ENCODE measurements around the gene GPR4. TPM values are rescaled to one million over a fixed set of nuclear protein-coding genes. Genes with fewer than 3 reads are reported as not detected.
A peak's percentile ranks its signal among the peaks of the same experiment; 100 is the strongest.

The GPR4 gene
- total and polyA plus RNA-seq, 10 donors = 0.33 to 5.6 (median 3.7) TPM

DNA sequence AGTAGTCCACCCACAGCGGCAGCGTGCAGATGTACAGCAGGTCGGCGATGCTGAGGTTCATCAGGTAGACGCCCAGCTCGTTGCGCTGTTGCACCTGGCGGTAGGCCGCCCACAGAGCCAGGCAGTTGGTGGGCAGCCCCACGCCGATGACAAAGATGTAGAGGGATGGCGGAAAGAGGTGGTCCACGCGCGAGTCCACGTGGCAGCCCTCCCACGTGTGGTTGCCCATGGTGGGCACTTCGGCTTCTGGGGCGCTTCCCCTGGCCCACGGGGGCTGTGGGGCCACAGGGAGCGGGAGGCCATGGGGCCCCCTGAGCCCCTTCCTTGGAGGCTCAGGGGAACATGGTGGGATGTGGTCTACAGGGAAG is 10.4 kb downstream of the GPR4 start:
- 89 to 94% (median 93%) methylated on average over 21 of the region's 21 CpGs for WGBS, 5 donors
- peaks cover 0 to 28% (median 2%) of the 10 kb centered on the region in 6 donors for H3K4me1 ChIP-seq
- DNase-seq = no peak
- peaks cover 0 to 57% (median 11%) of the 10 kb centered on the region in 7 donors for H3K27me3 ChIP-seq (replicated peaks in 1 of 7)
- intact Hi-C loops (cut with DNase I; ENCODE audit: low total_unique reads) = no loop called here
- H3K36me3 ChIP-seq = no peaks in the 10 kb centered on the region
- H3K27ac ChIP-seq = peak overlapping the region in 2 of 8 donors; percentile 43 to 66
- H3K9me3 ChIP-seq = no peaks in the 10 kb centered on the region
- no peak overlapping the region for H3K4me3 ChIP-seq
- TF ChIP-seq, protein P1, sequence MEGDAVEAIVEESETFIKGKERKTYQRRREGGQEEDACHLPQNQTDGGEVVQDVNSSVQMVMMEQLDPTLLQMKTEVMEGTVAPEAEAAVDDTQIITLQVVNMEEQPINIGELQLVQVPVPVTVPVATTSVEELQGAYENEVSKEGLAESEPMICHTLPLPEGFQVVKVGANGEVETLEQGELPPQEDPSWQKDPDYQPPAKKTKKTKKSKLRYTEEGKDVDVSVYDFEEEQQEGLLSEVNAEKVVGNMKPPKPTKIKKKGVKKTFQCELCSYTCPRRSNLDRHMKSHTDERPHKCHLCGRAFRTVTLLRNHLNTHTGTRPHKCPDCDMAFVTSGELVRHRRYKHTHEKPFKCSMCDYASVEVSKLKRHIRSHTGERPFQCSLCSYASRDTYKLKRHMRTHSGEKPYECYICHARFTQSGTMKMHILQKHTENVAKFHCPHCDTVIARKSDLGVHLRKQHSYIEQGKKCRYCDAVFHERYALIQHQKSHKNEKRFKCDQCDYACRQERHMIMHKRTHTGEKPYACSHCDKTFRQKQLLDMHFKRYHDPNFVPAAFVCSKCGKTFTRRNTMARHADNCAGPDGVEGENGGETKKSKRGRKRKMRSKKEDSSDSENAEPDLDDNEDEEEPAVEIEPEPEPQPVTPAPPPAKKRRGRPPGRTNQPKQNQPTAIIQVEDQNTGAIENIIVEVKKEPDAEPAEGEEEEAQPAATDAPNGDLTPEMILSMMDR (IDR thresholded peaks at IDR 0.05 in 8 of 11, conservative IDR thresholded peaks at IDR 0.05 in 3 of 11) = no peak
- TF ChIP-seq POLR2AphosphoS5 (IDR thresholded peaks at IDR 0.05) (no peak), POLR2A (IDR thresholded peaks at IDR 0.05) (no peak)

DNA sequence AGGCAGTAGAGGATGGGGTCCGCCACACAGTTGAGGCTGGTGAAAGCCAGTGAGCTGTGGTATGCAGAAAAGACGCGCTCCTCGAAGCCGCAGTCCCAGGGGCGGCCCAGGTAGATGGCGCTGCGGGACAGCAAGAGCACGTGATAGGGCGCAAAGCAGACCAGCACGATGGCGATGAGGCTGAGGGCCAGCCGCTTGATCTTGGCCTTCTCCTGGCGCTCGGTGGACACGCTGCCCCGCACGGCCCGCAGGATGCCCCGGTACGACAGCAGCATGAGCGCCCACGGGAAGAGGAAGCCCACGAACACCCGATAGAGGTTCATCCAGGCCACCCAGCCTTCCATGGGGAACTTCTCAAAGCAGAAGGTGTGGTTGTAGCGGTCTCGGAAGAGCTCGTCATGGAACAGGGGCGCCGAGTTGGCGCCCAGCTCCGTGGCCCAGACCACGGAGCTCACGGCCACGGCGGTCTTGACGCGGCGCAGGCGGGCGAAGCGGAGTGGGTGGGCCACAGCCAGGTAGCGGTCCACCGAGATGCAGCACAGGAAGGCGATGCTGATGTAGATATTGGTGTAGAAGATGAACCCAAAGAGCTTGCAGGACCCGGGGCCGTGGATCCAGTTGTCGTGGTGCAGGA is 10.9 kb downstream of the GPR4 start:
- intact Hi-C loops (cut with DNase I; ENCODE audit: low total_unique reads) = no loop called here
- H3K4me3 ChIP-seq = no peak overlapping the region
- peak overlapping the region in 1 of 8 donors; percentile 66 for H3K27ac ChIP-seq
- H3K4me1 ChIP-seq = peaks cover 0 to 23% (median 0%) of the 10 kb centered on the region in 6 donors
- 55 to 64% (median 60%) methylated on average over 40 to 48 of the region's 48 CpGs for WGBS, 5 donors
- H3K36me3 ChIP-seq = no peaks in the 10 kb centered on the region
- peaks cover 0 to 52% (median 11%) of the 10 kb centered on the region in 7 donors for H3K27me3 ChIP-seq (replicated peaks in 1 of 7)
- TF ChIP-seq POLR2A (IDR thresholded peaks at IDR 0.05) = no peak
- TF ChIP-seq POLR2AphosphoS5 (IDR thresholded peaks at IDR 0.05) = peak in 1 of 3 donors; percentile 53
- TF ChIP-seq, protein P1 (IDR thresholded peaks at IDR 0.05 in 8 of 11, conservative IDR thresholded peaks at IDR 0.05 in 3 of 11) = peak in 7 of 11 experiments; percentile 13 to 44 (median 29)
- no peaks in the 10 kb centered on the region for H3K9me3 ChIP-seq
- peak; percentile 89 for DNase-seq

DNA sequence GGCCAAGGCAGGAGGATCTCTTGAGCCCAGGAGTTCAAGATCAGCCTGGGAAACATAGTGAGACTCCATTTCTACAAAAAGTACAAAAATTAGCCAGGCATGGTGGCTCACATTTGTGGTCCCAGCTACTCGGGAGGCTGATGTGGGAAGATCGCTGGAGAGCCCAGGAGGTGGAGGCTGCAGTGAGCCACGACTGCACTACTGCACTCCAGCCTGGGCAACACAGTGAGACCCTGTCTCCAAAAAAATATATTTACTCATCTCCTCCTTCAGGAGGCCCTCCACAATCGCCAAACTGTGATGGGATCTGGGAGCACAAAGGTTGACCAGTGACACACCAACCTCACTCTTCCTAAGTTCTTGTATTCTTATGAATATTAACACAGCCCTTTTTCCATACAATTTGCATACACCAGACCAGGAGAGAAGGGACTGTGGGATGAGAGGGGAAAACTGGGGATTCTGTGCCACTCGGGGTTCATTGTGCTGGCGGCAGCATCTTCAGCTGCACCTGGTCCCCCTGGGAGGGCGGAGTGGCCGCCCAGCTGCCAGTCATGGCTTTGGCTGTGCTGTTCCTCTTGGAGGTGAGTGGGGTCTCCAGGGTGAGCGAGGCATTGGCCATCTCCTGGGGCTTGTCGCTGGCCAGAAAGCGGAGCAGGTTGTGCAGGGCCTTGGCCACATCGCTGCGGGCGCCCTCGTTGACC is 11.6 kb downstream of the GPR4 start:
- no peak overlapping the region for H3K27ac ChIP-seq
- H3K9me3 ChIP-seq = no peaks in the 10 kb centered on the region
- TF ChIP-seq, protein P1 (IDR thresholded peaks at IDR 0.05 in 8 of 11, conservative IDR thresholded peaks at IDR 0.05 in 3 of 11) = no peak
- TF ChIP-seq POLR2A (IDR thresholded peaks at IDR 0.05) = no peak
- intact Hi-C loops (cut with DNase I; ENCODE audit: low total_unique reads) = no loop called here
- H3K27me3 ChIP-seq (replicated peaks in 1 of 7) = peaks cover 0 to 45% (median 11%) of the 10 kb centered on the region in 7 donors
- WGBS, 5 donors = 72 to 85% (median 73%) methylated on average over 4 to 15 of the region's 15 CpGs
- peaks cover 0 to 25% (median 2%) of the 10 kb centered on the region in 6 donors for H3K4me1 ChIP-seq
- H3K36me3 ChIP-seq = no peaks in the 10 kb centered on the region
- no peak overlapping the region for H3K4me3 ChIP-seq
- DNase-seq = no peak

DNA sequence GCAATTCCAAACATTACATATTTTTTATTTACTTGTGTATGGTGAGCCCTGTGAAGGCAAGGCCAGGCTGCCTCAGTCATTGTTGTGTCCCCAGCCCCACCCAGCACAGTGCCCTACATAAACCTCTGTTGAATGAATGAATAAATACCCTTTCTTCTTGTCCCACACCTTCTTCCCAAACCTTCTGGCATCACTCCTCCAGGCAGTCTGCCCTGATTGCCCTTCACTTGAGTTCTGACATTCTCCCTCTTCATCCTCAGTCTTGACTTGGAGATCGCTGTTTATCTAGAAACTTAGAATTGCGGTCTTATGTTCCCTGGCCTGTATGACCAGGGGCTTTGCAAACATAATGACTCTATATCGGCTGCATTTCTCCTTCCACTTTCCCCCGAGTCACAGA is 12.2 kb downstream of the GPR4 start:
- no peaks in the 10 kb centered on the region for H3K36me3 ChIP-seq
- TF ChIP-seq, protein P1 (IDR thresholded peaks at IDR 0.05 in 8 of 11, conservative IDR thresholded peaks at IDR 0.05 in 3 of 11) = no peak
- no peak for TF ChIP-seq POLR2A (IDR thresholded peaks at IDR 0.05)
- no peak for TF ChIP-seq POLR2AphosphoS5 (IDR thresholded peaks at IDR 0.05)
- intact Hi-C loops (cut with DNase I; ENCODE audit: low total_unique reads) = no loop called here
- WGBS, 5 donors = 89 to 96% (median 92%) methylated on average over 4 of the region's 4 CpGs
- peaks cover 0 to 29% (median 7%) of the 10 kb centered on the region in 6 donors for H3K4me1 ChIP-seq
- H3K4me3 ChIP-seq = no peak overlapping the region
- no peak for DNase-seq
- no peak overlapping the region for H3K27ac ChIP-seq
- H3K9me3 ChIP-seq = no peaks in the 10 kb centered on the region
- peaks cover 0 to 40% (median 11%) of the 10 kb centered on the region in 7 donors for H3K27me3 ChIP-seq (replicated peaks in 1 of 7)
